GM12892 (cell line): Measurements from ENCODE around the gene PADI6.

Experiments
- DNase-seq: peaks from one replicate; pipeline ENCODE4 v3.0.0; 2011; ENCODE audit not compliant: insufficient read length
- FAIRE-seq: peaks from 2 replicates; lab custom pipeline; 2011; peaks lifted over from hg19 to GRCh38; lab: Jason Lieb, UNC
- POLR2A ChIP-seq: IDR thresholded peaks from 2 replicates; pipeline ENCODE4 v1.6.1; 2011; ENCODE audit warnings: low read depth, low read length, control low read depth
- POLR2AphosphoS5 ChIP-seq: IDR thresholded peaks from 2 replicates; pipeline ENCODE4 v1.6.1; 2011; ENCODE audit warnings: low read depth, low read length, control low read depth
- TAF1 ChIP-seq: IDR thresholded peaks from 2 replicates; pipeline ENCODE4 v1.6.1; 2011; ENCODE audit warnings: low read depth, mild to moderate bottlenecking, control low read depth, low read length, borderline replicate concordance

PADI6 gene

DNA sequence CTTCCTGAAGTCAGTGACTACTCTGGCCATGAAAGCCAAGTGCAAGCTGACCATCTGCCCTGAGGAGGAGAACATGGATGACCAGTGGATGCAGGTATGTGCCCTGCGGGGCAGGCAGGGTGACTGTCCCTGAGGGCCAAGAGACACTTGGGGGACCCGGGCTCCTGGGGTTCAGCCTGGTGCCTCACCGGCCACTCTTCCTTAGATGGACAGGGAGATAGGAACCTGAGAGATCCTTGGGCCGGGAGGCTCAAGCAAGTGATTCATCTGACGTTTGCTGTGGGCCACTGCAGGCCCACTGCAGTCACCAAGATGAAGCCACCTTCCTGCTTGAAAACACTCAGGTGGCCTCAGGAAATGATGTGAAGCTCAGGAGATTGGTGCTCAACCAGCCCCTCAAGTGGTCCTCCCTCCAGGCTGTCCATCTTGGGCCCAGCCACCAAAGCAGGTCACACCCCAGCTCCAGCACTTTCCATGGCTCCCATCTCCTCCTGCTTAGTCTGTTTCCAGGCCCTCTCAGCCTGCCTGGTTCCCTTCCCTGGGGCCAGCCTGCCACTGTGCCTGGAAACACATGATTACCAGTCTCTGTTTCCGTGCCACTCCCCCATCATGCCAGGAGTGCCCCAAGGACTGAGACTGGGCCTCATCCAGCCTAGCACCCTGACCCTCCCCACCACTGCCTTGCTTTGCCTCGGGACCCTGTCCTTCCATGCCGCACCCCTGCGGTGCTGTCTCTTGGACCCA, 25.8 kb upstream of the PADI6 start:
- TF ChIP-seq TAF1, result no peak
- no peak for TF ChIP-seq POLR2AphosphoS5
- no peak for TF ChIP-seq POLR2A
- FAIRE-seq (no peak), DNase-seq (no peak)

DNA sequence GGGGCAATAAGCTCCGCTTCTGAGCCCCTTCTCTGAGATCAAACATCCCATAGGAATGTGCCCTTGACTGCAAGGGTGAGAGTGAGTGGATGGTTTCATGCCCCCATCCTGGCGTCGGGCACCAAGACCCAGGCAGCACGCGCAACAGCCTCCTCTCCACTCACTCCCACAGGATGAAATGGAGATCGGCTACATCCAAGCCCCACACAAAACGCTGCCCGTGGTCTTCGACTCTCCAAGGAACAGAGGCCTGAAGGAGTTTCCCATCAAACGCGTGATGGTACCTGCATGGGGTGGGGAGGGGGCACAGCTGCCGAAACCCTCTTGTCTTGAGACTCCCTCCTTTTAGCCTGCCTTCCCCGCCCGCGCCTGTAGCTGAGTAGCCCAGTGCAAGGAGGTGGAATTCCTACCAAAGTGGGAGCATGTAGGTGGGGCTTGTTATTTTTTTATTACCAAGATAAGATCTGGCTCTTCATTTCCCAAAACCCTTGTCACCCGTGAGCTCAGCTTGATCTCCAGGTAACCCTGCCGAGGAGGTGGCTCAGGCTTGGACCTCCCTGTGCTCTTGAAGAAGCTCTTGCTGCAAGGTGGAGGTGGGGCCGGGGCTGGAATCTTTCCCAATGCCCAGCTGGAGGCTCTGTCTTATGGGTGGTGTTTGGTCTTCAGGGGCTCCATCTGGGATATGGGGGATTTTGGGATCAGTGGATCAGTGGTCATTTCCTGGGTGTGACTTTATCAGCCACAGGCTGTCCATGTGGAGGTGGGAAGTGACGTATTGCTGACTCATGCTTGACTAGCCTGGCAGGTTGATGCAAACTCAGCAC, 24.0 kb upstream of the PADI6 start:
- DNase-seq (no peak), FAIRE-seq (no peak)
- no peak for TF ChIP-seq TAF1
- TF ChIP-seq POLR2A, result no peak
- no peak for TF ChIP-seq POLR2AphosphoS5

GRCh38 chr1:17348593-17349234, 23.3 kb upstream of the PADI6 start:
- DNase-seq (peak; percentile 61), FAIRE-seq (peak; percentile 82)
- TF ChIP-seq TAF1 (no peak), POLR2A (no peak), POLR2AphosphoS5 (no peak)

DNA sequence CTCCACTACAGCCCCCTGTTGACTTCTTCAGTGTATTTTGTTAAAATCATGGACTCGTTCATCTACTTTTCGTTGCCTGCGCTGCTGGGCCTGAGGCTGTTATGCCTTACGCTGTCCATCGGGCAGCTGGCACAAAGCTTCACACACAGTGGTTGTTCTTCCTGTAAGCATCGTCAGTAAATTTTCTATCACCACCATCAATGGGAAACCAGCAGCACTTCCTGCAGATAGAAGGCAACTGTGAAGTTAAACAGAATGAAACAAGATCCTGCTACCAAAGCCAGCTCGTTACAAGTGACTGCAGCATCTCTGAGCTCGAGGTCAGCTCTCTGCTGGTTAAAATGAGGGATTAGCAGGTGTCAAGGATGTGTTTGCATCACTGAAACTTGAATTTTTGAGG, 21.9 kb upstream of the PADI6 start:
- FAIRE-seq, result no peak
- TF ChIP-seq TAF1 (no peak), POLR2AphosphoS5 (no peak), POLR2A (no peak)
- no peak for DNase-seq

DNA sequence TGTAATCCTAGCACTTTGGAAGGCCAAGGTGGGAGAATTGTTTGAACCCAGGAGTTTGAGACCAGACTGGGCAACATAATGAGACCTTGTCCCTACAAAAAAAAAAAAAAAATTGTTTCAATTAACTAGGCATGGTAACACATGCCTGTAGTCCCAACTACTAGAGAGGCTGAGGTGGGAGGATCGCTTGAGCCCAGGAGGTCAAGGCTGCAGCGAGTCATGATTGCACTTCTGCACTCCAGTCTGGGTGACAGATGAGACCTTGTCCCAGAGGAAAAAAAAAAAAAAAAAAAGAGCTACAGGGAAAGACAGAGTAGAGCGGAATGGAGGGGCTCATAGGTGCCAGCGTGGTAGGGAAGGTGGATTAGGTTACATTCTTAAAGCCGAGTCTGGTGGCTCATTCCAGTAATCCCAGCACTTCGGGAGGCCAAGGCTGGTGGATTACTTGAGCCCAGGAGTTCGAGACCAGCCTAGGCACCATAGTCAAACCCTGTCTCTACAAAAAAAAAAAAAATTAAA, 21.0 kb upstream of the PADI6 start:
- no peak for DNase-seq
- no peak for TF ChIP-seq TAF1
- TF ChIP-seq POLR2AphosphoS5, result no peak
- no peak for TF ChIP-seq POLR2A
- FAIRE-seq, result no peak

GRCh38 chr1:17351598-17352324, 20.2 kb upstream of the PADI6 start:
- DNase-seq (no peak), FAIRE-seq (no peak)
- TF ChIP-seq POLR2AphosphoS5 (no peak), TAF1 (no peak), POLR2A (no peak)

DNA sequence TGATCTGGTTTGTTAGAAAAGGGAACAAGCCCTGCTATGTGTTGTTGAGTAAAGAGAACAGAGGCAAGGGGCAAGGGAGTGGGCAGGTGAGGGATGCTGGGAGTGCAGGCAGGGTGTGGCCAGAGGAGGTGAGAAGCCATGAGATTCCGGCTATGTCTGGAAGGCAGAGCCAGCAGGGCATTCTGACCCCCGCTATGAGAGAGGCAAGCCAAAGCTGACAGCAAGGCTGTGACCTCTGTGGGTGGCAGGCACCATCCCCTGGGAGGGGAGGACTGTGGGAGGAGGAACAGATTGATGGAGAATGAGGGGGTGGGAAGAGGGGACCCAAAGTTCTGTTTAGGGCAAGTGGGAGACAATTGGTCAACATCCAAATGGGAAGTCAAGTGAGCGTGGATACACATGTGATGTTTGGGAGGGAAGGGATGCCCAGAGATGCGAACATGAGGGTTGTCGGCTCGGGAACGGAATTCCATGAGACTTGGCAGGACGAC, 19.5 kb upstream of the PADI6 start:
- FAIRE-seq (no peak), DNase-seq (no peak)
- TF ChIP-seq POLR2AphosphoS5 (no peak), TAF1 (no peak), POLR2A (no peak)

DNA sequence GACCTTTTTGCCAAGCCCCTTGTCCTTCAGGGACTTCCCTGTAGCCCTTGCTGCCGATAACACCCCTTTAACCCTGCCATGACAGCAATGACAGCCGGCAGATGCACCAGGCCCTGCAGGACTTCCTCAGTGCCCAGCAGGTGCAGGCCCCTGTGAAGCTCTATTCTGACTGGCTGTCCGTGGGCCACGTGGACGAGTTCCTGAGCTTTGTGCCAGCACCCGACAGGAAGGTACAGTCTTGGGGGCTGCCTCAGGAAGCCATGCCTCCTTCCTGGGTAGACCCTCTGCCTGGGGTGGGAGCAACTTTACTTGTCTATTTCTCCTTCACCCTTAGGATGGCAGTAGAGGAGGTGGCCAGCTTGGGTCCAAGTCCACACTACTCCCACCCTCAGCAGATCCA, 16.1 kb upstream of the PADI6 start:
- FAIRE-seq (no peak), DNase-seq (no peak)
- TF ChIP-seq POLR2AphosphoS5 (no peak), POLR2A (no peak), TAF1 (no peak)

DNA sequence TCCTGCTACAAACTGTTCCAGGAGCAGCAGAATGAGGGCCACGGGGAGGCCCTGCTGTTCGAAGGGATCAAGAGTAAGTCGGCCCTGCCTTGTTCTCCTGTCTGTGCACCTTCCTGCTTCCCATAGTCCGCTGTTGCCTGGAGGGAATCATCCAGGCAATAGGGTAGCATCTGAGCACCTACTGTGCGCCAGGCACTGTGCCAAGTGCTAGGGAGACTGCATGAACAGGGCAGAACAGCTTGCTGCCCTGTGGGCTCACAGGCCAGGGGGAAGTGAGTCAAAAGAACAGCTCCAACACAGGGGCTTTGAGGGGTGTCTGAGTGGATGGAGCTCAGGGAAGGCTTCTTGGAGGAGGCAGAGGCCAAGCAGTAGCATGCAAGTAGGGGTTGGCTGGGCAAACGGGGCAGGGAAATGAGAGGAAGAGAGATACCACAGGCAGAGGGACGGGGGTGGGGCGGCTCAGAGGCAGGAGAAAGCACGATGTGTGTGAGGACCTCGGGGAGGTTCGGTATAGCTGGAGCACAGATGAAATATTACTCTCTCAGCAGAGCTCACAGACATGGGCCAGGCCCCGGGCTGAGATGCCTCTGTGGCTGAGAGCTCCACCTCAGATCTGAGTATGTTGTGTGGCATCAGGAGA, 15.5 kb upstream of the PADI6 start:
- FAIRE-seq (no peak), DNase-seq (no peak)
- TF ChIP-seq POLR2A (no peak), POLR2AphosphoS5 (no peak), TAF1 (no peak)

DNA sequence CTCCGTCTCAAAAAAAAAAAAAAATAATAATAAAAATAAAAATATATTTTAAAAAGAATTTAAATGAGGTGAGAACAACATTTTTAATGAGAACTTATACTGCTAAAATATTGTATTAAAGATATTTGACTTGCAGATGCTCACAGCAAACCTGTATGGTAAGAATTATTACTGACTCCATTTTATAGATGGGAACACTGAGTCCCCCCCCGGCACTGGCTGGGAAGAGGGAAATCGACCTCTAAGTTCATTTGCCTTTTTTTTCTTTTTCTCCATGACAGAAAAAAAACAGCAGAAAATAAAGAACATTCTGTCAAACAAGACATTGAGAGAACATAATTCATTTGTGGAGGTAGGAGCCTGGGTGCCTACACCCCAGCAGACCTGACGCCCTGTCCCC, 13.4 kb upstream of the PADI6 start:
- no peak for DNase-seq
- TF ChIP-seq POLR2A (no peak), POLR2AphosphoS5 (no peak), TAF1 (no peak)
- no peak for FAIRE-seq

DNA sequence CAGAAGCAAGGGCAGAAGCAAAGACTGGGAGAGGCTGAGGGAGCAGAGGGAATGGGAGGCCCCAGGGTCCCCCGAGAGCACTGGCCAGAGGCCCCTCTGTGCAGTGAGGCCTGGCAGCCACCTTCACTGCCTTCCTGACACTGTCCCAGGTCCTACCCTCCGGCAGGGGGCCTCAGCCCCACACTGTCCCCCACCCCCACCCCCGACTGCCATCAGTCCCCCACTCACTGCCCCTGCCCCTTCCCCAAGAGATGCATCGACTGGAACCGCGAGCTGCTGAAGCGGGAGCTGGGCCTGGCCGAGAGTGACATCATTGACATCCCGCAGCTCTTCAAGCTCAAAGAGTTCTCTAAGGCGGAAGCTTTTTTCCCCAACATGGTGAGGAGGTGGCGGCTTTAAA, 13.0 kb upstream of the PADI6 start:
- DNase-seq (no peak), FAIRE-seq (no peak)
- TF ChIP-seq POLR2A, result no peak
- TF ChIP-seq POLR2AphosphoS5, result no peak
- TF ChIP-seq TAF1, result no peak
